ENCODE data around the gene COX7A2L. TPM values are rescaled to one million over a fixed set of nuclear protein-coding genes. Genes with fewer than 3 reads are reported as not detected.
"Not testable (repeated sequence)": the region's sequence is repeated elsewhere in the genome, so short reads cannot be mapped to it uniquely, and the experiment has no call there.

COX7A2L gene
- total RNA-seq: 100 to 1,000 TPM in 3 of 4 donors, 10 to 100 TPM in 1; 98.7 to 129 (median 119) TPM

DNA sequence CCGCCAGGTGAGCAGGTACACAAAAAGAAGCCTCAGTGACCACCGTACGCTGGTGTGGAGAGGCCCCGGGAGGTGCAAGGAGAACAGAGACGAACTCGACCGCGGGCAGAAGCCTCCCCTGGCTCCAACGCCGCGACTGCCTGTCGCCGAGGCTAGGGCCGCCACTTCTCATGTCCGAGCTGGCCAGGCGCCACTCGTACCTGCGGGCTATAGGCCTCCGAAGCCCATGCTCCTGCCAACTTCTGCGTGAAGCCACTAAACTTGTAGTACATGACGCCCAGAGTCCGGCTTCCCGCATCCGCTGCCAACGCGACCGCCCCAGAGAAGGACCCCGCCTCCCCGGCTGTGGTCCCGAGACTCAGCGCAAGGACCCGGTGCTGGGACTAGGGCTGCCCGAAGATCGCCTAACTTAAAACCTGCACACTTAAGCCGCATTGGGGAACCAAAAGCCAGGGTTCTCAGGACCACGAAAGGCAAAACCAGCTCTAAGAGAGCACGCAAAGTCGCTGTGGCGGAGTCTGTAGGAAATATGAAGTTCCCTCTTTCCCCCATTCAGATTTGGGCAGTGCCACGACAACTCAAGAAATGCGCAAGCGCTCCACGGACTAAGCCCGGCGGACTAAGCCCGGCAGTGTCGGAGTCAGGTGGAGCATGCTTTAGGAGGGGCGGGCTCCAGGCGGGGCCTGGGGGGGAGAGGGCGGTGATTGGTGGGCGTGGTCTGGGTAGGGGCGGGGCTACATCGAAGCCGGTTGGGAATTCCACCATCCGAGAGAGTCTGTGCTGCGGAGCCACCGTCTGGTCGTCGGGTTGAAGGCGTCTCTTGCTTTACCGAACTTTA lies at the start of gene COX7A2L:
TSS of gene COX7A2L (minus strand) at position 328 of the 838 bp plus-strand sequence. CDS start at position 272, 56 bp downstream.
- H3K36me3 ChIP-seq: no peaks in the 10 kb centered on the region
- TF ChIP-seq CTCF (IDR thresholded peaks at IDR 0.05) (peak in 3 of 6 experiments; percentile 2 to 40 (median 32)), POLR2A (IDR thresholded peaks at IDR 0.05) (peak; percentile 28 to 65)
- 0 to 1% methylated on average over 22 to 38 of the region's 61 CpGs for WGBS, 2 donors
- peak within 1 kb of the TSS; percentile 59 to 94 (median 77) for H3K4me3 ChIP-seq (replicated peaks in 1 of 3)
- H3K27ac ChIP-seq: peak within 1 kb of the TSS; percentile 88 to 98 (median 93)
- no peaks in the 10 kb centered on the region for H3K27me3 ChIP-seq
- H3K9me3 ChIP-seq: no peaks in the 10 kb centered on the region
- DNase-seq: peak; percentile 95 to 97
- peaks cover 3 to 14% of the 10 kb centered on the region in 2 donors for H3K4me1 ChIP-seq
- intact Hi-C loops (cut with DNase I): loop anchor here (10.0 kb wide), 1 partner anchor 266 kb away; no protein-coding TSS in a partner anchor

DNA sequence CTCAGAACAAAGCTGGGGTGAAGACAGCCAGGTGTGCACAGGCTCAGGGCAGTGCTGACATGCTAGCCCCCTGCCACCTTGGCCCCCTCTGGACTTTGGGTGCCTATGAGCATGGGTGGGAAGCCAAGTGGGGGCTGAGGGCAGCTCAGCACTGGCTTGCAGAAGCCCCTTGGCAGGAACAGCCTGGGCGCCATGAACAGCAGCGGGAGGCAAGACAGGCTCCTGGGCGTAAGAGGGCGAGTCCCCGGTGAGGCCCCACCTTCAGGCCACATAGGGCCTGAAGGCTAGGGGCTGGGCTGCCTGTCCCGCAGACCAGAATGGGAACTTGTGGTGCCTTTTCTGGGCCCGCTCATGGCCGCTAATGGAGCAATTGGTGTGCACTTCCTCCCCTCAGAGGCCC lies 47.0 kb upstream of the COX7A2L start:
- Histone ChIP-seq H3K9me3 (no peaks in the 10 kb centered on the region), H3K36me3 (no peaks in the 10 kb centered on the region), H3K4me1 (no peaks in the 10 kb centered on the region), H3K27ac (no peak overlapping the region), H3K27me3 (no peaks in the 10 kb centered on the region), H3K4me3 (replicated peaks in 1 of 3) (no peak overlapping the region)
- TF ChIP-seq POLR2A (IDR thresholded peaks at IDR 0.05) (no peak), CTCF (IDR thresholded peaks at IDR 0.05) (no peak)
- intact Hi-C loops (cut with DNase I): no loop called here
- DNase-seq: no peak
- WGBS, 2 donors: 94 to 100% methylated on average over 2 to 6 of the region's 8 CpGs

DNA sequence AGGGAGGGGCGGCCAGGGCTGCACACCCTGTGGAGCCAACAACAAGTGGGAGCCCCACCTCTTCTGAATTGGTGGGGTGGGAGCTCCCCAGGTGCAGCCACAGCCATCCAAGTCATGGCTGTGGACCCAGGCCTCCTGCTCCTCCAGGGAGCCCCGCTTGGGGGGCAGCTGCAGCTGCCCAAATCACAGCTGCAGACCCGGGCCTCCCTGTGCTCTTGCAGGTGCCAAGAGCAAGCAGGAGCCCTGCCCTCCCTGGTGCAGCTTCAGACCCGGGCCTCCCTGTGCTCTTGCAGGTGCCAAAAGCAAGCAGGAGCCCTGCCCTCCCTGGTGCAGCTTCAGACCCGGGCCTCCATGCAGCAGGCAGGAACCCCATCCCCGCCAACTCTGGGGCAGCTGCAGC lies 46.5 kb upstream of the COX7A2L start:
- Histone ChIP-seq H3K9me3 (no peaks in the 10 kb centered on the region), H3K27ac (no peak overlapping the region), H3K36me3 (no peaks in the 10 kb centered on the region), H3K27me3 (no peaks in the 10 kb centered on the region), H3K4me1 (no peaks in the 10 kb centered on the region), H3K4me3 (replicated peaks in 1 of 3) (no peak overlapping the region)
- WGBS, 2 donors: 83 to 100% methylated on average over 1 to 2 of the region's 6 CpGs
- no peak for DNase-seq
- TF ChIP-seq POLR2A (IDR thresholded peaks at IDR 0.05): no peak
- TF ChIP-seq CTCF (IDR thresholded peaks at IDR 0.05): no peak
- intact Hi-C loops (cut with DNase I): no loop called here

DNA sequence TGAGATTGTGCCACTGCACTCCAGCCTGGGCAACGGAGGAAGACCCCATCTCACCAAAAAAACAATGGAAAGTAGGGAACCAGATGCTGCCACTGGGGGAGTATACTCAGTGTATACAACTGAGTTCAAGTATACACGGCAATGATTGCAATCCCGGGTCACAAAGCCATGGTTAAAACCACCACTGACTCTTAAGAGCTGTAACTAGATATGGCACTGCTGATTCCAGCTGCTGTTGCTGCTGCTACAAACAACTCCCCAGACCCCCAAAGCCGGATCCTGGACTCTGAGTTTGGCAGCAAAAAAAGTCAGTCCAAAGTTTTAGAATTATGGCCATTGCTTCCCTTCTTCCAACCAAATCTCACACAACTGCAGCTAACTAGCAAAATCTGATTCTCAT lies 43.7 kb upstream of the COX7A2L start:
- Histone ChIP-seq H3K4me1 (no peaks in the 10 kb centered on the region), H3K36me3 (no peaks in the 10 kb centered on the region), H3K27ac (no peak overlapping the region), H3K9me3 (no peaks in the 10 kb centered on the region), H3K27me3 (no peaks in the 10 kb centered on the region), H3K4me3 (replicated peaks in 1 of 3) (no peak overlapping the region)
- DNase-seq: no peak
- TF ChIP-seq POLR2A (IDR thresholded peaks at IDR 0.05): no peak
- TF ChIP-seq CTCF (IDR thresholded peaks at IDR 0.05): no peak
- WGBS, 2 donors: 36 to 56% methylated on average over 4 of the region's 4 CpGs
- intact Hi-C loops (cut with DNase I): no loop called here

GRCh38 chr2:42401773-42402172 lies 40.8 kb upstream of the COX7A2L start:
- 94 to 95% methylated on average over 6 of the region's 6 CpGs for WGBS, 2 donors
- Histone ChIP-seq H3K36me3 (no peaks in the 10 kb centered on the region), H3K4me3 (replicated peaks in 1 of 3) (no peak overlapping the region), H3K27ac (no peak overlapping the region), H3K4me1 (no peaks in the 10 kb centered on the region), H3K27me3 (no peaks in the 10 kb centered on the region), H3K9me3 (no peaks in the 10 kb centered on the region)
- DNase-seq: no peak
- TF ChIP-seq POLR2A (IDR thresholded peaks at IDR 0.05): no peak
- no peak for TF ChIP-seq CTCF (IDR thresholded peaks at IDR 0.05)
- intact Hi-C loops (cut with DNase I): no loop called here

DNA sequence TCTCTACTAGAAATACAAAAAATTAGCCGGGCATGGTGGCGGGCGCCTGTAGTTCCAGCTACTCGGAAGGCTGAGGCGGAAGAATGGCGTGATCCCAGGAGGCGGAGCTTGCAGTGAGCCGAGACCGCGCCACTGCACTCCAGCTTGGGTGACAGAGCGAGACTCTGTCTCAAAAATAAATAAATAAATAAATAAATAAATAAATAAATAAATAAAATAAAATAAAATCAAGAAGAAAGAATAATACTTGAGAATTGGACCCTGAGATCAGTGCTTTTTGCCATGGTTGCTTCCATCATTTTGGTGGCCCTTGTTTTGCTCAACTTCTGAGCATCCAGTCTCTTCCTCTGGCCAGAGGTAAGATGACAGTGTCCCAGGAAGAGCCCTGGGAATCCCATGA lies 37.0 kb upstream of the COX7A2L start:
- H3K9me3 ChIP-seq; H3K36me3 ChIP-seq; H3K4me1 ChIP-seq; H3K4me3 ChIP-seq (replicated peaks in 1 of 3); DNase-seq; H3K27me3 ChIP-seq; H3K27ac ChIP-seq; intact Hi-C loops (cut with DNase I): not testable (repeated sequence)
- WGBS, 2 donors: 95 to 96% methylated on average over 11 of the region's 11 CpGs

DNA sequence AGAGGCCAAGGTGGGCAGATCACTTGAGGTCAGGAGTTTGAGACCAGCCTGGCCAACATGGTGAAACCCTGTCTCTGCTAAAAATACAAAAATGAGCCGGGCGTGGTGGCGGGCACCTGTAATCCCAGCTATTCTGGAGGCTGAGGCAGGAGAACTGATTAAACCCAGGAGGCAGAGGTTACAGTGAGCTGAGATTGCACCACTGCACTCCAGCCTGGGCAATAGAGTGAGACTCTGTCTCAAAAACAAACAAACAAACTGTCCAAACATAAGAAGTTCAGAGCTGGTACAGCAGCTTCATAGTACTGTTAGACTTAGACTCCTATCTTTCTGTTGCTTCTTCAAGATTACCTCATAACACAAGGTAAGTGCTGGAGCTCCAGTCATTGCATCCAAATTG lies 32.3 kb upstream of the COX7A2L start:
- 98% methylated on average over 3 of the region's 3 CpGs for WGBS, 2 donors
- intact Hi-C loops (cut with DNase I); H3K4me3 ChIP-seq (replicated peaks in 1 of 3); H3K27ac ChIP-seq; DNase-seq; H3K4me1 ChIP-seq; H3K36me3 ChIP-seq; H3K9me3 ChIP-seq; H3K27me3 ChIP-seq: not testable (repeated sequence)
